Gastrocnemius medialis (tissue), 4 donors: ENCODE data around the gene SERBP1. TPM values are rescaled to one million over a fixed set of nuclear protein-coding genes. Genes with fewer than 3 reads are reported as not detected.
A peak's percentile ranks its signal among the peaks of the same experiment; 100 is the strongest.
"Not testable (repeated sequence)": the region's sequence is repeated elsewhere in the genome, so short reads cannot be mapped to it uniquely, and the experiment has no call there.

Experiments used
- ATAC-seq, 2 donors: fragments of 150-250 bp; one replicate each; pipeline ENCODE4 v1.9.1; 2016
- DNase-seq, 2 donors: peaks; one replicate each; pipeline ENCODE4 v3.0.0-alpha.2; 2019
- H3K27ac ChIP-seq, 4 donors: fragments of 200-600 bp; sonication (generic); 1 replicate in 1 of 4; 2 replicates in 3 of 4; pipeline ENCODE4 v1.5.1; 2016 to 2018; ENCODE audit warnings: mild to moderate bottlenecking in 2 of 4, moderate library complexity in 1 of 4
- H3K27me3 ChIP-seq, 3 donors: fragments of 200-600 bp; sonication (generic) in 2 of 3; 1 replicate in 1 of 3; 2 replicates in 2 of 3; pipeline versions ENCODE4 v1.5.1 to v1.6.0; 2016 to 2019; ENCODE audit warnings: mild to moderate bottlenecking in 1 of 3, moderate library complexity in 1 of 3
- H3K36me3 ChIP-seq, 2 donors: fragments of 200-600 bp; sonication (generic) in 1 of 2; one replicate each; pipeline ENCODE4 v1.5.1; 2017 to 2018
- H3K4me1 ChIP-seq, 2 donors: fragments of 200-600 bp; sonication (generic) in 1 of 2; one replicate each; pipeline ENCODE4 v1.5.1; 2016 to 2017; ENCODE audit warnings: mild to moderate bottlenecking in 2 of 2
- H3K4me3 ChIP-seq, 4 donors: fragments of 200-600 bp; sonication (generic) in 3 of 4; 1 replicate in 1 of 4; 2 replicates in 3 of 4; pipeline ENCODE4 v1.5.1; 2016 to 2019; ENCODE audit warnings: mild to moderate bottlenecking in 2 of 4
- H3K9me3 ChIP-seq, 3 donors: fragments of 200-600 bp; sonication (generic) in 2 of 3; 1 replicate in 1 of 3; 2 replicates in 2 of 3; pipeline ENCODE4 v1.5.1; 2016 to 2019
- CTCF ChIP-seq, 5 experiments: fragments of 450-650 bp in 3 of 5; fragments of 200-600 bp in 2 of 5; sonication (generic) in 2 of 5; IDR thresholded peaks in 4 of 5; conservative IDR thresholded peaks in 1 of 5; 1 replicate in 4 of 5; 2 replicates in 1 of 5; pipeline ENCODE4 v1.5.1; 2016 to 2019; ENCODE audit warnings: antibody characterized with exemption in 5 of 5, mild to moderate bottlenecking in 3 of 5, moderate library complexity in 3 of 5
- POLR2A ChIP-seq, 2 donors: fragments of 450-650 bp; IDR thresholded peaks; one replicate each; pipeline ENCODE4 v1.6.1; 2017; ENCODE audit warnings: antibody characterized with exemption in 2 of 2, mild to moderate bottlenecking in 2 of 2, moderate library complexity in 2 of 2
- in situ Hi-C, 4 donors: fragments of 200-750 bp; cut with MboI; loops; one replicate each; pipeline versions ENCODE4 v1.15.0 to v1.8.0; 2017; ENCODE audit warnings: low sequenced_read_pairs in 4 of 4
- intact Hi-C: fragments of 100-400 bp; cut with DNase I; formaldehyde crosslinking; loops from one replicate; pipeline ENCODE4 v1.15.1; 2023; ENCODE audit warnings: low total_unique reads
- total RNA-seq, 4 donors: library from RNA; depleted of rRNA; stranded (reverse); fragments of >200 nt; gene quantifications; one replicate each; pipeline versions ENCODE4 v1.1.0 to v1.2.3, GENCODE V29; 2016

The SERBP1 gene
- total RNA-seq, 4 donors from 2014 or later, result 249 to 353 (median 311) TPM

- Histone ChIP-seq H3K9me3 (no peaks in the 10 kb centered on the region), H3K27me3 (no peaks in the 10 kb centered on the region), H3K4me1 (peaks cover 16 to 20% of the 10 kb centered on the region in 2 donors), H3K27ac (peak overlapping the region; percentile 55 to 76 (median 70)), H3K4me3 (no peak overlapping the region), H3K36me3 (peaks cover 0 to 19% of the 10 kb centered on the region in 2 donors)
- TF ChIP-seq POLR2A (IDR thresholded peaks at IDR 0.05) (no peak), CTCF (IDR thresholded peaks at IDR 0.05 in 4 of 5, conservative IDR thresholded peaks at IDR 0.05 in 1 of 5) (no peak)
- in situ Hi-C loops (no loop called here), intact Hi-C loops (no loop called here)
- DNase-seq (no peak), ATAC-seq (no peak)
These were observed 24.5 kb downstream of the SERBP1 start for GRCh38 chr1:67405473-67406245.

GRCh38 chr1:67404212-67404620, 26.0 kb downstream of the SERBP1 start:
- TF ChIP-seq POLR2A (IDR thresholded peaks at IDR 0.05) (no peak), CTCF (IDR thresholded peaks at IDR 0.05 in 4 of 5, conservative IDR thresholded peaks at IDR 0.05 in 1 of 5) (no peak)
- H3K27me3 ChIP-seq, result no peaks in the 10 kb centered on the region
- no peak overlapping the region for H3K4me3 ChIP-seq
- in situ Hi-C loops, result no loop called here
- peaks cover 4 to 30% of the 10 kb centered on the region in 2 donors for H3K4me1 ChIP-seq
- DNase-seq (no peak), ATAC-seq (no peak)
- peak overlapping the region; percentile 55 to 76 (median 70) for H3K27ac ChIP-seq
- H3K36me3 ChIP-seq, result peaks cover 0 to 9% of the 10 kb centered on the region in 2 donors
- H3K9me3 ChIP-seq, result no peaks in the 10 kb centered on the region
- intact Hi-C loops, result no loop called here

GRCh38 chr1:67401443-67401842, 28.8 kb downstream of the SERBP1 start:
- Histone ChIP-seq H3K4me1 (peaks cover 4 to 39% of the 10 kb centered on the region in 2 donors), H3K27ac (peak overlapping the region; percentile 86 to 96 (median 88)), H3K36me3 (peaks cover 0 to 10% of the 10 kb centered on the region in 2 donors), H3K4me3 (no peak overlapping the region), H3K27me3 (no peaks in the 10 kb centered on the region), H3K9me3 (no peaks in the 10 kb centered on the region)
- DNase-seq (no peak), ATAC-seq (no peak)
- in situ Hi-C loops, result no loop called here
- no peak for TF ChIP-seq POLR2A (IDR thresholded peaks at IDR 0.05)
- TF ChIP-seq CTCF (IDR thresholded peaks at IDR 0.05 in 4 of 5, conservative IDR thresholded peaks at IDR 0.05 in 1 of 5), result no peak
- intact Hi-C loops, result no loop called here

GRCh38 chr1:67400029-67400786, 30.0 kb downstream of the SERBP1 start:
- H3K27ac ChIP-seq, result peak overlapping the region; percentile 86 to 96 (median 90)
- peak; percentile 78 to 93 for DNase-seq
- intact Hi-C loops, in situ Hi-C loops, H3K4me3 ChIP-seq, H3K9me3 ChIP-seq, H3K27me3 ChIP-seq: not testable (repeated sequence)
- peaks cover 2 to 31% of the 10 kb centered on the region in 2 donors for H3K4me1 ChIP-seq
- peak in 1 of 2 donors; percentile 38 for TF ChIP-seq POLR2A (IDR thresholded peaks at IDR 0.05)
- peak; percentile 63 to 75 for ATAC-seq
- peaks cover 0 to 21% of the 10 kb centered on the region in 2 donors for H3K36me3 ChIP-seq
